Stimulated activated naive CD8-positive, alpha-beta T cell treated with anti-CD3 and anti-CD28 coated beads, Interleukin-15, amount 100 ng/mL, for 72 hours (primary cell): ENCODE measurements around the gene PSMD14.

Experiments used
- ATAC-seq: fragments of 150-1000 bp; cut with Tn5 transposase; 2 replicates; pipeline ENCODE4 v1.10.0; 2021; ENCODE audit warnings: mild to moderate bottlenecking, moderate library complexity
- DNase-seq, 2 donors: peaks; one replicate each; pipeline ENCODE4 v3.0.0; 2021 to 2022
- H3K27ac Mint-ChIP-seq, 2 donors: one replicate each; pipeline ENCODE4 v1.8.0; 2022; ENCODE audit warnings: mild to moderate bottlenecking in 2 of 2, mixed read lengths in 2 of 2, moderate library complexity in 2 of 2
- H3K27me3 Mint-ChIP-seq: one replicate; pipeline ENCODE4 v1.8.0; 2022; ENCODE audit warnings: mixed read lengths
- H3K4me1 Mint-ChIP-seq: one replicate; pipeline ENCODE4 v1.8.0; 2022; ENCODE audit warnings: mild to moderate bottlenecking, mixed read lengths
- H3K4me3 Mint-ChIP-seq, 2 donors: one replicate each; pipeline ENCODE4 v1.8.0; 2022; ENCODE audit warnings: mild to moderate bottlenecking in 2 of 2, mixed read lengths in 2 of 2, moderate library complexity in 1 of 2
- H3K9me3 Mint-ChIP-seq, 2 donors: one replicate each; pipeline ENCODE4 v1.8.0; 2022; ENCODE audit warnings: mixed read lengths in 2 of 2

Gene PSMD14

DNA sequence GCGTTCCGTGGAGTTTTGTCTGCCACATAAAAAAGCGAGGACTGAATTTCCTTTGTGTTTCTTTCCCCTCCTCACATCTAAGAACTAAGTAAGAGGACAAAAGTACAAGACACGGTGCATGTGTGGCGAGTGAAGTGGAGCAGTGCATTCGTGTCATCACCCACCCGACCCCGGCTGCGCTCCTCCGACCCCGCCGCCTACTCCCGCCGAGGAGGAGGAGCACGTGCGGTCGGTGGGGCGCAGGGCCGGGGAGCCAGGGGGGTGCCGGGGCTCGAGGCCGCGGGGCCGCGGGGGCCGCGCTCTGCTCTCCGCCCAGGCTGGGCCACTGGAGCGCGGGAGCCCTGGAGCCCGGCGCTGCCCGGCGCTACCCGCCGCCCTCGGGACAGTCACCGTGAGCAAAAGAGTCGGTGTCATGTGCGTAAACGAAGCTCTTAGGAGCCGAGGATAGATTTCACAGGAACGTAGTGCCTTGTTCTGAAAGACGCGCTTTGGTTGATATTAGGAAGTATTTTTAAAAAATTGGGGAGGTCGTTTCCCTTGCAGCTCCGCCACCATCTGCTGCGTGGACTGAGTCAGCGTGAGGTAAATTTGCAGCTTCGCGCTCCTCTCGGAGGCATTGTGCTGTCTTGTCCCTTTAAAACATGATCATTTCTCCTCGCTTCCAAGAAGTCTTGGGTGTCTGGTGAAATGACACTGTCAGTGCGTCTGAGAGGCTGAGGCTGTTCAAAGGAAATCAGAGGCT is 118.9 kb downstream of the PSMD14 start:
- ATAC-seq (peak; percentile 49), DNase-seq (peak; percentile 16 to 21)
- Mint-ChIP-seq H3K27me3 (peaks cover 95% of the 10 kb centered on the region), H3K27ac (peak overlapping the region in 1 of 2 donors; percentile 11), H3K4me3 (peak overlapping the region; percentile 64 to 76), H3K9me3 (no peaks in the 10 kb centered on the region), H3K4me1 (peaks cover 33% of the 10 kb centered on the region)

GRCh38 chr2:161427664-161428587 is 119.7 kb downstream of the PSMD14 start:
- Mint-ChIP-seq H3K4me3 (peak overlapping the region; percentile 58 to 76), H3K27ac (no peak overlapping the region), H3K27me3 (peaks cover 91% of the 10 kb centered on the region), H3K4me1 (peaks cover 30% of the 10 kb centered on the region), H3K9me3 (no peaks in the 10 kb centered on the region)
- DNase-seq: peak in 1 of 2 donors; percentile 4
- peak; percentile 25 for ATAC-seq

GRCh38 chr2:161430386-161430785 is 122.2 kb downstream of the PSMD14 start:
- DNase-seq (no peak), ATAC-seq (no peak)
- Mint-ChIP-seq H3K4me1 (peaks cover 16% of the 10 kb centered on the region), H3K4me3 (no peak overlapping the region), H3K27me3 (peaks cover 84% of the 10 kb centered on the region), H3K27ac (no peak overlapping the region), H3K9me3 (no peaks in the 10 kb centered on the region)

DNA sequence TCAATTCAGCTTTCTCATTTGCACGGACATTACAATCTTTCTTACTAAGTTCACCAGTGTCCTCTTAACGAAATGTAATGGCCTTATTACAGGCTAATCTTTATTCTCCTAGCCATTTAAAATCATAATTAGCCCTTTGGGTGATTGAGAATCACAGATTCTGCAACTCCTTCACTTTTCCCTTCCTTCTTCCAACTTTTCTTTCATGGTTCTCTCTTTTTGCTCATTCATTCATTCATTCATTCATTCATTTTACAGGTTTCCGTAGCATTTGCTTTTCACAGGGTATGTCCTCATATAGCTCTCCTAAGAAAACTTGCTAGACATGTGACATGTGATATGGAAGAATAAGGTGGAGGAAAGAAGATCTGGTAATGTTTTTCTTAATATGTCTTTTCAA is 123.9 kb downstream of the PSMD14 start:
- peaks cover 7% of the 10 kb centered on the region for H3K4me1 Mint-ChIP-seq
- no peak overlapping the region for H3K27ac Mint-ChIP-seq
- no peak overlapping the region for H3K4me3 Mint-ChIP-seq
- peaks cover 71% of the 10 kb centered on the region for H3K27me3 Mint-ChIP-seq
- ATAC-seq (no peak), DNase-seq (no peak)
- no peaks in the 10 kb centered on the region for H3K9me3 Mint-ChIP-seq

DNA sequence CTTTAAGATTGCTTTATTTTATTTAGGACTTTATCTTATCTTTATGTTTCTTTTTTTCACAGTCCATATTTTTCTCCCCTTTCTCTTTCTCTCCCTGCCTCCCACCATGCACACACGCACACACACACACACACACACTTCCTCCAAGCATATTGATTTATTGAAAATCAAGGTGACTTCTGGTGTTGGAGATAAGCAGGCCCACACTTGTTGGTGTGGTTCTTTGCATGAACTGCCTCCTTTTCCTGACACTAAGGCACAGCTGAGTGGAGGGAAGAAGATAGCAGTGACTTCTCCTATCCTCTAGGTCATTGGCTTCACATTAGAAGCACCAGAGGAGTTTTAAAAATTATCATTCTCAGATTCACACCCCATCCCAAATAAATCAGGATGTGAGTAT is 125.9 kb downstream of the PSMD14 start:
- no peak overlapping the region for H3K27ac Mint-ChIP-seq
- H3K4me1 Mint-ChIP-seq: no peaks in the 10 kb centered on the region

DNA sequence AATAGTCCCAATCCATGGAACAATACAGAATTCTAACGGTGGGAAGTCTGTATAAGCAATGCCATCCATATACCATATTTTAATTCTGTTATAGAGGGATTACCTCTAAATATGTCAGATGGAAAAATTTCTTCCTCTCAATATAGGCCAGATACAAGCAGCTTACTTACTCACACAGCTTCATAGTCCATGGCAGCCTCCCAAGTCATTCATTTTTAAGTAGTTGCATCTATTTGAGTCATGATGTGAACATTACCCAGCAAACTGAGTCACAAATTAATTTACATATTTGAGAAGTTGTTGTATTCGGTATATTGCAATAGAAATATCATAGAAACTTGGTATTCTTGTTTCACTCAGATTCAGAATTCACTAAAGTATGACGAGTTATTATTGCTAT is 128.2 kb downstream of the PSMD14 start:
- Mint-ChIP-seq H3K9me3 (no peaks in the 10 kb centered on the region), H3K4me1 (no peaks in the 10 kb centered on the region), H3K4me3 (no peak overlapping the region), H3K27ac (no peak overlapping the region), H3K27me3 (peaks cover 46% of the 10 kb centered on the region)
- no peak for ATAC-seq
- no peak for DNase-seq

More for the DNA sequence above, 125.9 kb downstream of the PSMD14 start:
- DNase-seq (no peak), ATAC-seq (no peak)
- H3K27me3 Mint-ChIP-seq: peaks cover 64% of the 10 kb centered on the region
- no peak overlapping the region for H3K4me3 Mint-ChIP-seq
- H3K9me3 Mint-ChIP-seq: no peaks in the 10 kb centered on the region

GRCh38 chr2:161438598-161438997 is 130.4 kb downstream of the PSMD14 start:
- Mint-ChIP-seq H3K27me3 (peaks cover 35% of the 10 kb centered on the region), H3K27ac (no peak overlapping the region), H3K9me3 (no peaks in the 10 kb centered on the region), H3K4me1 (no peaks in the 10 kb centered on the region), H3K4me3 (no peak overlapping the region)
- ATAC-seq: no peak
- DNase-seq: no peak

DNA sequence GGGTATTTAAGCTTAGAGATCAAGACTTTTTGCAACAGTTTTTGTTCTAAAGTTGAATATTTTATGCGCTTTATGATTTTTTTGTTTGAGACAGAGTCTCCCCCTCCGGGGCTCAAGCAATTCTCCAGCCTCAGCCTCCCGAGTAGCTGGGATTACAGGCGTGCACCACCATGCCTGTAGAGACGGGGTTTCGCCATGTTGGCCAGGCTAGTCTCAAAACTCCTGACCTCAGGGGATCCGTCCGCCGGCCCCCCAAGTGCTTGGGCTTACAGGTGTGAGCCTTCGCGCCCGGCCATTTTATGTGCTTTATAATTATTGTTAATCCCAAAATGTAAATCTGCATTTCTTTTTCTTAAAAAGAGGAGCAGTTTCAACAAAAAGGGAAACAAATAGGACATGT is 136.9 kb downstream of the PSMD14 start:
- ATAC-seq (no peak), DNase-seq (no peak)
- H3K27me3 Mint-ChIP-seq: peaks cover 12% of the 10 kb centered on the region
- no peaks in the 10 kb centered on the region for H3K4me1 Mint-ChIP-seq
- H3K27ac Mint-ChIP-seq: no peak overlapping the region
- no peaks in the 10 kb centered on the region for H3K9me3 Mint-ChIP-seq
- H3K4me3 Mint-ChIP-seq: no peak overlapping the region

DNA sequence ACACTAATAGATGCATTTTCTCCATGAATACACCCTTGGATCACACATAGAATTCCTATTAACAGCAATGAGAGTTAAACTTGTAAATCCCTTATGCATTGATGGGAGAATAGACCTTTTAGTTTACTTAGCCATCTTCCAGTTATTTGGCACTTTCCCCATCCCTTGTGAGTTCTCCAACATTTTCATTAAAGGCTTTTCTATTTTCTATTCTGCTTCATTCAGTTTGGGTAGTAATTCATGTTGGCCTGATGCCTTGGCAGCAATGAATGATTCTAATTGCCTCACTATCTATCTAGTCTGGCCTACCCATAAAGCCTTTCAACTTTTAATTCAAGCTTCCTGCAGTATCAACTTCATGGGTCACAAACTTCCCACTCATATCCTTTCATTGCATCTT is 140.2 kb downstream of the PSMD14 start:
- no peak overlapping the region for H3K27ac Mint-ChIP-seq
- no peak for ATAC-seq
- H3K27me3 Mint-ChIP-seq: peaks cover 17% of the 10 kb centered on the region
- DNase-seq: no peak
- H3K9me3 Mint-ChIP-seq: no peaks in the 10 kb centered on the region
- no peak overlapping the region for H3K4me3 Mint-ChIP-seq
- H3K4me1 Mint-ChIP-seq: no peaks in the 10 kb centered on the region
